Gastroesophageal sphincter (tissue), 4 donors: ENCODE results near the gene ZACN. TPM values are rescaled to one million over a fixed set of nuclear protein-coding genes. Genes with fewer than 3 reads are reported as not detected.

Experiments used
- ATAC-seq: fragments of 150-250 bp; one replicate; pipeline ENCODE4 v1.9.1; 2016; ENCODE audit warnings: mild to moderate bottlenecking, moderate library complexity
- H3K27ac ChIP-seq, 4 donors: fragments of 200-600 bp; sonication (generic) in 3 of 4; 1 replicate in 3 of 4; 2 replicates in 1 of 4; pipeline ENCODE4 v1.5.1; 2016 to 2019
- H3K27me3 ChIP-seq: fragments of 200-600 bp; sonication (generic); one replicate; pipeline ENCODE4 v1.5.1; 2019
- H3K36me3 ChIP-seq, 2 donors: fragments of 200-600 bp; sonication (generic); one replicate each; pipeline ENCODE4 v1.5.1; 2019; ENCODE audit warnings: control low read depth in 1 of 2
- H3K4me1 ChIP-seq, 3 donors: fragments of 200-600 bp; sonication (generic); 1 replicate in 2 of 3; 2 replicates in 1 of 3; pipeline ENCODE4 v1.5.1; 2016 to 2019; ENCODE audit warnings: control low read depth in 2 of 3
- H3K4me3 ChIP-seq, 2 donors: fragments of 200-600 bp; sonication (generic); one replicate each; pipeline ENCODE4 v1.5.1; 2019; ENCODE audit warnings: mild to moderate bottlenecking in 1 of 2, moderate library complexity in 1 of 2
- H3K9me3 ChIP-seq, 3 donors: fragments of 200-600 bp; sonication (generic); one replicate each; pipeline ENCODE4 v1.5.1; 2017 to 2019; ENCODE audit warnings: control low read depth in 2 of 3
- EP300 ChIP-seq: sonication (generic); formaldehyde crosslinking; IDR thresholded peaks from one replicate; pipeline ENCODE4 v1.6.1; 2017; ENCODE audit warnings: antibody characterized with exemption, mild to moderate bottlenecking
- POLR2A ChIP-seq, 2 donors: fragments of 450-650 bp; IDR thresholded peaks; one replicate each; pipeline ENCODE4 v1.6.1; 2017; ENCODE audit warnings: antibody characterized with exemption in 2 of 2, mild to moderate bottlenecking in 2 of 2, moderate library complexity in 1 of 2
- POLR2AphosphoS5 ChIP-seq: sonication (generic); formaldehyde crosslinking; IDR thresholded peaks from one replicate; pipeline ENCODE4 v1.6.1; 2017; ENCODE audit warnings: antibody characterized with exemption
- WGBS, 2 donors: methylation state at CpG; one replicate each; pipeline ENCODE4 v1.1.5; 2018; ENCODE audit warnings: low coverage in 1 of 2; 5-methylcytosine and 5-hydroxymethylcytosine counted together
- total RNA-seq, 4 donors: library from RNA; depleted of rRNA; stranded (reverse); fragments of >200 nt; gene quantifications; one replicate each; pipeline ENCODE4 v1.1.0, GENCODE V29; 2016
- TF ChIP-seq, protein P1 (sequence below), 4 experiments: fragments of 200-600 bp in 2 of 4; fragments of 450-650 bp in 2 of 4; sonication (generic) in 1 of 4; IDR thresholded peaks; one replicate each; pipeline ENCODE4 v1.5.1; 2017 to 2019; ENCODE audit warnings: antibody characterized with exemption in 4 of 4, mild to moderate bottlenecking in 2 of 4, moderate library complexity in 2 of 4

Gene ZACN
- total RNA-seq, 4 donors from 2014 or later = not detected

DNA sequence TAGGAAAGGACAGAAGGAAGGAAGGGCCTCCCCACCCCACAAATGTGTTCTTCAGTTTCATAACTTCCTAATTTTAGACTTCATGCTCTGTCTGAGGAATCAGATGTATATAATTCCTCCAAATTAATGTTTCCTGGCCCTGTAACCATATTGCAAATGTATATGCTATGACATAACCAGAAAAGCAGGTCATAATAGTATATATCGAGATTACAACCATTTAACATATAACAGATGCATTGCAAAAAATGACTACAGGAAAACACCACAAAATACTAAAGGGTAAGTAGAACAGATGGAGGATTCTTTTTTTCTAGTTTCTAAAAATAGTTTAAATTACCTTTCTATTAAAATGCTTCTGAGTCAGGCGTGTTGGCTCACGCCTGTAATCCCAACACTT lies 27.7 kb downstream of the ZACN start:
- TF ChIP-seq POLR2A (IDR thresholded peaks at IDR 0.05) (no peak), EP300 (no peak), POLR2AphosphoS5 (no peak)
- TF ChIP-seq, protein P1, sequence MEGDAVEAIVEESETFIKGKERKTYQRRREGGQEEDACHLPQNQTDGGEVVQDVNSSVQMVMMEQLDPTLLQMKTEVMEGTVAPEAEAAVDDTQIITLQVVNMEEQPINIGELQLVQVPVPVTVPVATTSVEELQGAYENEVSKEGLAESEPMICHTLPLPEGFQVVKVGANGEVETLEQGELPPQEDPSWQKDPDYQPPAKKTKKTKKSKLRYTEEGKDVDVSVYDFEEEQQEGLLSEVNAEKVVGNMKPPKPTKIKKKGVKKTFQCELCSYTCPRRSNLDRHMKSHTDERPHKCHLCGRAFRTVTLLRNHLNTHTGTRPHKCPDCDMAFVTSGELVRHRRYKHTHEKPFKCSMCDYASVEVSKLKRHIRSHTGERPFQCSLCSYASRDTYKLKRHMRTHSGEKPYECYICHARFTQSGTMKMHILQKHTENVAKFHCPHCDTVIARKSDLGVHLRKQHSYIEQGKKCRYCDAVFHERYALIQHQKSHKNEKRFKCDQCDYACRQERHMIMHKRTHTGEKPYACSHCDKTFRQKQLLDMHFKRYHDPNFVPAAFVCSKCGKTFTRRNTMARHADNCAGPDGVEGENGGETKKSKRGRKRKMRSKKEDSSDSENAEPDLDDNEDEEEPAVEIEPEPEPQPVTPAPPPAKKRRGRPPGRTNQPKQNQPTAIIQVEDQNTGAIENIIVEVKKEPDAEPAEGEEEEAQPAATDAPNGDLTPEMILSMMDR (IDR thresholded peaks at IDR 0.05) = no peak
- no peak for ATAC-seq
- no peak overlapping the region for H3K4me3 ChIP-seq

DNA sequence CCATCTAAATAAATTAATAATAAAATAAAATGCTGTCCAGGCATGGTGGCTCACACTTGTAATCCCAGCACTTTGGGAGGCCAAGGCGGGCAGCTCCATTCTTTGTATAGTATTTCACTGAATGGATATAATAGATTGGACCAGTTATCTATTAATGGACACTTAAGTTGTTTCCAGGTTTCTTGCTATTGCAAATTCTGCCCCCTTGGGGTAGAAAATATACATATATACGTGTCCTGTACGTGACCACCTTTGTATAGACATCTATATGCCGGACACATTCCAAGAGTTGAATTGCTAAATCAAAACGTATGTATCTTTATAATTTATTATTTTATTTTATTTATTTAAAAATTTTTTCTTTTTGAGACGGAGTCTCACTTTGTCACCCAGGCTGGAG lies 28.5 kb downstream of the ZACN start:
- WGBS, 2 donors = 79 to 80% methylated on average over 5 to 6 of the region's 6 CpGs
- no peaks in the 10 kb centered on the region for H3K9me3 ChIP-seq
- no peak overlapping the region for H3K4me3 ChIP-seq
- H3K4me1 ChIP-seq = peaks cover 0 to 16% (median 6%) of the 10 kb centered on the region in 3 donors
- no peak for TF ChIP-seq POLR2AphosphoS5
- TF ChIP-seq EP300 = no peak
- no peak for TF ChIP-seq POLR2A (IDR thresholded peaks at IDR 0.05)
- TF ChIP-seq, protein P1 (IDR thresholded peaks at IDR 0.05) = no peak
- no peaks in the 10 kb centered on the region for H3K36me3 ChIP-seq
- ATAC-seq = no peak
- H3K27me3 ChIP-seq = peaks cover 4% of the 10 kb centered on the region
- H3K27ac ChIP-seq = no peak overlapping the region

More for the DNA sequence above, 27.7 kb downstream of the ZACN start:
- Histone ChIP-seq H3K4me1 (peaks cover 0 to 24% (median 13%) of the 10 kb centered on the region in 3 donors), H3K9me3 (no peaks in the 10 kb centered on the region), H3K27ac (no peak overlapping the region), H3K36me3 (peaks cover 0 to 4% of the 10 kb centered on the region in 2 donors), H3K27me3 (no peaks in the 10 kb centered on the region)
- WGBS, 2 donors = 30 to 75% methylated on average over 1 to 3 of the region's 3 CpGs

DNA sequence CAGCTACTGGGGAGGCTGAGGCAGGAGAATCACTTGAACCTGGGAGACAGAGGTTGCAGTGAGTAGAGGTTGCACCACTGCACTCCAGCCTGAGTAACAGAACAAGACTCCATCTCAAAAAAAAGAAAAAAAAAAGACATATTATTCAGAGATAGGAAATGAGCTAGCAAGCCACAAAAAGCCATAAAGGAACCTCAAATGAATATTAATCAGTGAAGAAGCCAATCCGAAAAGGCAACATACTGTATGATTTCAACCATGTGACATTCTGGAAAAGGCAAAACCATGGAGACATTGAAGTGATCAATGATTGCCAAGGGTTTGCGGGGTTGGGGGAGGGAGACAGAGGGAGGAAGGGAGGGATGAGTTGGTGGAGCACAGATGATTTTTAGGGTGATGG lies 33.0 kb downstream of the ZACN start:
- Histone ChIP-seq H3K9me3 (no peaks in the 10 kb centered on the region), H3K27me3 (peaks cover 4% of the 10 kb centered on the region), H3K27ac (no peak overlapping the region), H3K36me3 (no peaks in the 10 kb centered on the region), H3K4me3 (no peak overlapping the region), H3K4me1 (no peaks in the 10 kb centered on the region)
- 82 to 91% methylated on average over 2 of the region's 2 CpGs for WGBS, 2 donors
- TF ChIP-seq EP300 (no peak), POLR2A (IDR thresholded peaks at IDR 0.05) (no peak), POLR2AphosphoS5 (no peak)
- TF ChIP-seq, protein P1 (IDR thresholded peaks at IDR 0.05) = no peak
- no peak for ATAC-seq

DNA sequence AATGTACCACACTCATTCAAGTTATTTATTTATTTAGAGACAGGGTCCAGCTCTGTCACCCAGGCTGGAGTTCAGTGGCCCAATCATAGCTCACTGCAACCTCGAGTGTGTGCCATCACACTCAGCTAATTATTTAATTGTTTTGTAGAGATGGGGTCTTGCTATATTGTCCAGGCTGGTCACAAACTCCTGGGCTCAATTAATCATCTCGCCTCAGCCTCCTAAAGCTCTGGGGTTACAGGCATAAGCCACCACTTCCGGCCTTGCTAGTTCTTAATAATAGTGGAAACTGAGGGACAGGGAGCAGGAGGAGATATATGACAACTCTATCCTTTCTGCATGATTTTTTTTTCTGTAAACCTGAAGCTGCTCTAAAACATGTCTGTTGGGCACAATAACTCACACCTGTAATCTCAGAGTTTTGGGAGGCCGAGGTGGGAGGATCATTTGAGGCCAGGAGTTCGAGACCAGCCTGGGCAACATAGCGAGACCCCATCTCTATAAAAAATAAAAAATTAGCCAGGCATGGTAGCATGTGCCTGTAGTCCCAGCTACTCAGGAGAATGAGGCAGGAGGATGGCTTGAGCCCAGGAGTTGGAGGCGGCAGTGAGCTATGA lies 36.3 kb downstream of the ZACN start:
- no peaks in the 10 kb centered on the region for H3K36me3 ChIP-seq
- WGBS, 2 donors = 78 to 83% methylated on average over 3 to 7 of the region's 7 CpGs
- H3K27me3 ChIP-seq = peaks cover 6% of the 10 kb centered on the region
- TF ChIP-seq, protein P1 (IDR thresholded peaks at IDR 0.05) = no peak
- TF ChIP-seq POLR2A (IDR thresholded peaks at IDR 0.05) = no peak
- no peak for TF ChIP-seq POLR2AphosphoS5
- no peak for TF ChIP-seq EP300
- H3K27ac ChIP-seq = no peak overlapping the region
- no peaks in the 10 kb centered on the region for H3K9me3 ChIP-seq
- H3K4me3 ChIP-seq = no peak overlapping the region
- H3K4me1 ChIP-seq = no peaks in the 10 kb centered on the region
- no peak for ATAC-seq
